ENCODE measurements around the gene PHF21A.

GRCh38 chr11:46003572-46003971, 117.7 kb downstream of the PHF21A start:
- TF ChIP-seq HDAC2 (IDR thresholded peaks at IDR 0.05; ENCODE audit: borderline replicate concordance in 1 of 2, low read depth in 2 of 2, low read length in 2 of 2) = no peak
- TF ChIP-seq RFX5 (IDR thresholded peaks at IDR 0.05; ENCODE audit: borderline replicate concordance, low read depth, low read length) = no peak
- TF ChIP-seq CTCF (IDR thresholded peaks at IDR 0.05; ENCODE audit: control extremely low read depth in 1 of 3, insufficient read depth in 1 of 3, low read depth in 1 of 3, low read length in 3 of 3) = no peak
- no peak for TF ChIP-seq ZNF274 (IDR thresholded peaks at IDR 0.05; ENCODE audit: borderline replicate concordance, extremely low read depth, low read length)
- TF ChIP-seq POLR2A (IDR thresholded peaks at IDR 0.05; ENCODE audit: control extremely low read depth in 1 of 2, low read depth in 2 of 2, low read length in 2 of 2) = no peak
